ENCODE results near the gene EPC2.

GRCh38 chr2:148828941-148829340 is 184.4 kb downstream of the EPC2 start:
- TF ChIP-seq MAX (IDR thresholded peaks at IDR 0.05; ENCODE audit: low read depth) (no peak), YY1 (IDR thresholded peaks at IDR 0.05; ENCODE audit: low read depth) (no peak), TCF12 (IDR thresholded peaks at IDR 0.05) (no peak), RCOR1 (IDR thresholded peaks at IDR 0.05; ENCODE audit: low read length) (no peak), CTCF (IDR thresholded peaks at IDR 0.05) (no peak), SMC3 (IDR thresholded peaks at IDR 0.05; ENCODE audit: low read depth, low read length) (no peak), FOXJ3 (CRISPR knock-in tag; IDR thresholded peaks at IDR 0.05) (no peak), REST (IDR thresholded peaks at IDR 0.05; ENCODE audit: low read depth, low read length) (no peak), POLR2AphosphoS5 (IDR thresholded peaks at IDR 0.05; ENCODE audit: low read depth, low read length) (no peak), EZH2phosphoT487 (IDR thresholded peaks at IDR 0.05; ENCODE audit: borderline replicate concordance, low read depth) (no peak), FOXM1 (IDR thresholded peaks at IDR 0.05; ENCODE audit: low read depth) (no peak)
